Skeletal muscle cell (primary cell): ENCODE data around the gene CLEC4M.

Experiments used
- DNase-seq: peaks from one replicate; pipeline ENCODE4 v3.0.0-alpha.2; 2010; ENCODE audit warnings: low read depth
- H3K4me3 ChIP-seq: 2 replicates; pipeline ENCODE4 v1.5.1; 2011; ENCODE audit warnings: low read depth, mild to moderate bottlenecking, control low read depth, low read length, moderate library complexity

The CLEC4M gene

GRCh38 chr19:7762719-7763293 is at the start of gene CLEC4M:
TSS of gene CLEC4M (plus strand) at chr19:7763243. CDS start at chr19:7763267, 24 bp downstream.
- DNase-seq = no peak
- no peak within 1 kb of the TSS for H3K4me3 ChIP-seq

GRCh38 chr19:7715671-7716070 is 47.4 kb upstream of the CLEC4M start:
- DNase-seq = no peak
- H3K4me3 ChIP-seq = no peak overlapping the region

- no peak overlapping the region for H3K4me3 ChIP-seq
- no peak for DNase-seq
These were observed 46.3 kb upstream of the CLEC4M start for GRCh38 chr19:7716762-7717161.

GRCh38 chr19:7718668-7719067 is 44.4 kb upstream of the CLEC4M start:
- no peak for DNase-seq
- no peak overlapping the region for H3K4me3 ChIP-seq

DNA sequence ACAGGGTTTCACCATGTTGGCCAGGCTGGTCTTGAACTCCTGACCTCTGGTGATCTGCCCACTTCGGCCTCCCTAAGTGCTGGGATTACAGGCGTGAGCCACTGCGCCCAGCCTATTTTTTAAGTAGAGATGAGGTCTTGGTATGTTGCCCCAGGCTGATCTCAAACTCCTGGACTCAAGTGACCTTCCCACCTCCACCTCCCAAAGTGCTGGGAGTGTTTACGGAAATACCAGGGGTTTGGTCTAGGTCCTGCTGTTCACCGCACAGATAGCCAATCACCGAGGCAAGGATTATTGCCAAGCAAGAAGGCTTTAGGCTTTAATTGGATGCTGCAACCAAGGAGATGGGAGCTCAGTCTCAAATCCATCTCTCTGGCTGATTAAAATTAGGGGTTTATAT is 42.7 kb upstream of the CLEC4M start:
- DNase-seq = no peak
- H3K4me3 ChIP-seq = no peak overlapping the region

DNA sequence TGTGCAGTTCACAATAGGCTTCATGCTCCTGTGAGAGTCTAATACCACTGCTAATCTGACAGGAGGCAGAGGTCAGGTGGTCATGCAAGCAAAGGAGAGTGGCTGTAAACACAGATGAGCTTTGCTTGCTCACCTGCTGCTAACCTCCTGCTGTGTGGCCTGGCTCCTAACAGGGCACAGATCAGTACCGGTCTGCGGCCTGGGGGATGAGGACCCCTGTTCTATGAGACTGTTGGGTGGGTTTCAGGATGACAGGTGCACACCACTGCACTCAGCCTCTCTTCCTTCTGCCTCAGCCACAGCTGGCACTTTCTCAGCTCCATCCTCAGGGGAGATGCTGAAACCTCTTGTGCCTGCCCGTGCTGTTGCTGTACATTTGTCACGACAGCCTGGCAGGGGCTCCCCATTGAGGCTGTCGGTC is 40.8 kb upstream of the CLEC4M start:
- no peak for DNase-seq
- H3K4me3 ChIP-seq = no peak overlapping the region

GRCh38 chr19:7725791-7726190 is 37.3 kb upstream of the CLEC4M start:
- no peak overlapping the region for H3K4me3 ChIP-seq
- DNase-seq = no peak

DNA sequence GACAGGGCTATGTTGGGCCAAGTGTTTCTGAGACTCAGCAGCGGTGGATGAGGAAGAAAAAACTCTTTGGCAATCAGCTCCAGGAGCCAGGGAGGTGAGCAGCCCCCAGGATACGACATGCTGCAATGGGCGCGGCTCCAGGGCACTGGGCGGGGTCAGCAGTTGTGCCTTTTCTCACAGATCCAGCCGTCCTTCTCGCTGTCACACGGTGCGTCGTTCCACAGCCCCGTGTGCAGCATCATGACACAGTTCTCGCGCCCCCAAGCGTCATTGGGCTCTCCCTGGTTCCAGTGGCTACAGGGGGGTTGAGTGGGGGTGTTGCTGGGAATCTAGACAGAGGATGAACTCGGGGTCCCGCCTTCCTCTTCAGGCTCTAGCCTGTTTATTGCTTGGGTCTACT is 33.8 kb upstream of the CLEC4M start:
- no peak for DNase-seq
- H3K4me3 ChIP-seq = no peak overlapping the region

DNA sequence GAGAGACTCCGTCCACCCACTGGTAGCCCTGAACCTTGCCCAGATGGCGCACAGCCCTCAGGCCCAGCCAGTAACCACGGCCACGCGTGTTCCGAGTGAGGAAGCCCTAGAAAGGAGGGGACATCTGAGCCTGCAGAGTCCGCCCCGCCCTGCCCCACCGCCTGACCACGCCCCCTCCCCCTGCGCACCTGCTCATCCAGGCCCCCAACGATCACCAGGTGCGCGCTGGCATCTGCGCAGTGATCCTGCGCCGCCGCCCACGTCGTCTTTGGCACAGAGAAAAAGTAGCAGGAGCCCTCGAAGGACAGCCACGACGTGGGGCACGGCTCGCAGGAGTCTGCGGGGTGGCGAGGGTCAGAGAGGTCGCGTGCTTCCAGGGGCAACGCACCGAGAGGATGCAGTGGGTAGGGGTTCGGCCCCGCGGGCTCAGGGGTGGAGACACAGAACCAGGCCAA is 33.2 kb upstream of the CLEC4M start:
- DNase-seq = no peak
- H3K4me3 ChIP-seq = no peak overlapping the region

GRCh38 chr19:7730286-7731217 is 32.5 kb upstream of the CLEC4M start:
- DNase-seq = no peak
- no peak overlapping the region for H3K4me3 ChIP-seq

- DNase-seq = no peak
- no peak overlapping the region for H3K4me3 ChIP-seq
These were observed 31.8 kb upstream of the CLEC4M start for GRCh38 chr19:7731218-7731595.

DNA sequence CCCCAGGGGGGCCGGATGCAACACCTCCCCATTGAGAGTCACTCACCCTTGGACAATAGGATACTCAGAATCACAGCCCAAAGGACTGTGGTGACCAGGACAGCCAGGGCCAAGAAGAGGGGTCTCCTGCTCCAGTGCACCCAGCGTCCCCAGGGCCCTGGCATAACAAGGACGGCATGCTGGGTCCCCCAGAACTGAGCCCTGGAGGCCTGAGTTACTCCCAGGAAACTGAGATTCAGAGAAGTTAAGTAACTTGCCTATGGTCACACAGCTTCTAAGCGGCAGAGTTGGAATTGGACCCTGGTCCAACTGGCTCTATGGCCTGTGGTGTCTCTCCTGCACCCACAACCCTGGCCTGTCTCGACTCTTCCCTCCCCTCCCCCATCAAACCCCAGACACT is 31.4 kb upstream of the CLEC4M start:
- H3K4me3 ChIP-seq = no peak overlapping the region
- no peak for DNase-seq

DNA sequence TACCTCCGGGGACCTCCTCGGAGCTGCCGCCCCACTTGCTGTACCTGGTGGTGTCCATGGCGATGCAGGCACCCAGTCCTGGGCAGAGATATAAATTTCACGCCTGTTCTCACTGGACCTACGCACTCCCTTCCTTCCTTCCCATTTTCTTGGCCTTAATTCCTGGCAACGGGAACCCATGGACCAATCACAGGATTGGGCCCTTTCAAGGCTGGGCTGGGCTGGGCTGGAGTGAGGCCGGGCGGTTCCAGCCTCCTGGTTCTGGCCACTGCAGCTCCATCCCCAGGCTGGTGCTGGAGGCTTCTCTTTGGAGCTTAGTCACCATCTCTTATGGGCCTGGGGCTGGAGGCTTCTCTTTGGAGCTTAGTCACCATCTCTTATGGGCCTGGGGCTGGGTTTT is 31.0 kb upstream of the CLEC4M start, which contains the start of gene CLEC4G:
Gene CLEC4G, minus strand, starts transcription at position 66 of the 400 bp plus-strand sequence. Its CDS starts 8 bp downstream, at position 58.
- no peak for DNase-seq
- no peak within 1 kb of the TSS for H3K4me3 ChIP-seq

DNA sequence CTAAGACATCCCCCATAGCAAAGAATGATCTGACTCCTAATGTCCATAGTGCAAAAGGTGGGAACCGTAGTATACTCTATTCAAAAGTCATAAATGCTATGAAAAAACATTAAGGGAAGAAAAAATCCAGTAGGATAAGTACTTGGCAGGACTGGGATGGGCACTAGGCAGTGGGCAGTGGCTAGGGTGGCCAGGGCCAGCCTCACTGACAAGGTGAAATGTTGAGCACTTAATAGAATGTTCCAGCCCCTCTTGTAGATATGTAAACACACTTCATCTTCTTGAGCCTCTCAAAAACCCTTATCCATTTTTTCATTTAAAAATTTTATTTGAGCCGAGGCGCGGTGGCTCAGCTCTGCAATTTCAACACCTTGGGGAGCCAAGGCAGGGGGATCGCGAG is 29.7 kb upstream of the CLEC4M start:
- no peak for DNase-seq
- H3K4me3 ChIP-seq = no peak overlapping the region

- no peak for DNase-seq
- H3K4me3 ChIP-seq = no peak overlapping the region
These were observed 28.5 kb upstream of the CLEC4M start for GRCh38 chr19:7734220-7735203.

- no peak overlapping the region for H3K4me3 ChIP-seq
- no peak for DNase-seq
These were observed 26.9 kb upstream of the CLEC4M start for GRCh38 chr19:7736148-7736547.

DNA sequence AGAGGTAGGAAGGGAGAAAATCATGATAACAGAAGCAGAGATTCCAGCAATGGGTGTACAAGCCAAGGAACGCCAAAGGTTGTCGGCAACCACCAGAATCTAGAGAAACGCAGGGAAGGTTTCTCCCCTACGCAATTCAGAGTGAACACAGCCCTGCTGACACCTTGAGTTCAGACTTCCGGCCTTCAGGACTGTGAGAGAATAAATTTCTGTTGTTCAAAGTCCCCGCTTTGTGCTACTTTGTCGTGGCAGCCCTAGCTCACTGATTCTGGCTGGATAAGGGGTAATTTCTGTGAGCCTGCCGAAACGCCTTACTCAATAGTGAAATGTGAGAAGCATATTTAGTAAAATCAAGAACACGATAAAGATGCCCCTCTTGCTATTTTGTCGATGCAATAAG is 25.8 kb upstream of the CLEC4M start:
- no peak overlapping the region for H3K4me3 ChIP-seq

DNA sequence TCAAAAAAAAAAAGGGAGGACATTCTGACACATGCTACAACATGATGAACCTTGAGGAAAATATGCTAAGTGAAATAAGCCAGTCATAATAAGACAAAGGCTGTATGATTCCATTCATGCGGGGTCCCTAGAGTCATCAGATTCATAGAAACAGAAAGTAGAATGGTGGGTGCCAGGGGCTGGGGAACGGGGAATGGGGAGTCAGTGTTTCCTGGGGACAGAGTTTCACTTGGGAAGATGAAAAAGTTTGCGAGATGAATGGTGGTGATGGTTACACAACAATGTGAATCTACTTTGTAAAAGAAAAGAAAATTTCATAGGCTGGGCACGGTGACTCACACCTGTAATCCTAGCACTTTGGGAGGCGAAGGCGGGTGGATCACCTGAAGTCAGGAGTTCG is 25.0 kb upstream of the CLEC4M start:
- H3K4me3 ChIP-seq = no peak overlapping the region
- DNase-seq = no peak

More for the DNA sequence above, 25.8 kb upstream of the CLEC4M start:
- DNase-seq = no peak

DNA sequence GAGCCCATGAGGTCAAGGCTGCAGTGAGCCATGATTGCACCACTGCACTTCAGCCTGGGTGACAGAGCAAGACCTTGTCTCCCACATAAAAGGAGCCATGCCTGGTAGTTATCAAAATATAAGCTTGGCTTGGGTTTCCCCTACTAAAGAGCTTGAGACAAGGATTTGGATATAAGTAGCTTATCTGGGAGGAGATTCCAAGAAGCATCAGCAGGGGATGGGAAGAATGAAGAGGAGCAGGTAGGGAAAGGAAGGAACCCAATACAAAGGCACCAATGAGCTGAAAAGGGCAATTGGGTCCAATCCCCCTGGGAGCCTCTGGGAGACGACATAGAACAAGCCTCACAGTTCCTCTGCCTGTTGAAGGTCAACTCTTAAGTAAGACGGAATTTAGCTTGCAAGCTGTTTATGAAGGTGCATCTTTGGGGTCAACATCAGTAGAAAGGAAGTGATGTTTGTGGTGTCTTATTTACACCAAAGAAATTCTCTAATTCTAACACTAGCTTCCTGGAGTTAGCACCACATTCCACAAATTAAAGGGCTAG is 23.8 kb upstream of the CLEC4M start:
- no peak overlapping the region for H3K4me3 ChIP-seq
- no peak for DNase-seq
